ENCODE results near the gene SPATA32. TPM values are rescaled to one million over a fixed set of nuclear protein-coding genes. Genes with fewer than 3 reads are reported as not detected.

SPATA32 gene
- total RNA-seq, 4 donors from 2014 or later: 0.48 TPM; not detected in 3

- H3K4me1 ChIP-seq: peaks cover 0 to 9% (median 7%) of the 10 kb centered on the region in 4 donors
- intact Hi-C loops (cut with DNase I; ENCODE audit: low total_unique reads) (no loop called here), in situ Hi-C loops (cut with MboI; ENCODE audit: low pct_ligation_motif_present in 1 of 4, low pct_unique_long_range_greater_than_20kb in 1 of 4, low sequenced_read_pairs in 3 of 4) (loop anchor here in 1 of 4 donors (10.0 kb wide), 1 partner anchor 113 kb away; no protein-coding TSS in a partner anchor)
- 67 to 90% methylated on average over 3 of the region's 3 CpGs for WGBS, 2 donors (ENCODE audit: low coverage in 1 of 2)
- H3K27ac ChIP-seq: no peak overlapping the region
- TF ChIP-seq POLR2AphosphoS5 (IDR thresholded peaks at IDR 0.05): no peak
- TF ChIP-seq CTCF (IDR thresholded peaks at IDR 0.05): no peak
- no peak for TF ChIP-seq EP300 (IDR thresholded peaks at IDR 0.05; ENCODE audit: low read depth)
- H3K4me3 ChIP-seq: no peak overlapping the region
- no peaks in the 10 kb centered on the region for H3K27me3 ChIP-seq
- peaks cover 0 to 62% (median 32%) of the 10 kb centered on the region in 4 donors for H3K36me3 ChIP-seq
- no peaks in the 10 kb centered on the region for H3K9me3 ChIP-seq
- no peak for DNase-seq
Observed at GRCh38 chr17:45271603-45272002, 9.7 kb upstream of the SPATA32 start.

- H3K4me1 ChIP-seq: peaks cover 0 to 8% (median 7%) of the 10 kb centered on the region in 4 donors
- intact Hi-C loops (cut with DNase I; ENCODE audit: low total_unique reads): no loop called here
- H3K9me3 ChIP-seq: no peaks in the 10 kb centered on the region
- no peaks in the 10 kb centered on the region for H3K27me3 ChIP-seq
- no peak for DNase-seq
- no peak overlapping the region for H3K4me3 ChIP-seq
- 76% methylated on average over 13 of the region's 13 CpGs; no CpG with 5 or more reads in 1 of the 2 donors for WGBS, 2 donors (ENCODE audit: low coverage in 1 of 2)
- TF ChIP-seq CTCF (IDR thresholded peaks at IDR 0.05): peak; percentile 28 to 48 (median 46)
- TF ChIP-seq POLR2AphosphoS5 (IDR thresholded peaks at IDR 0.05): no peak
- in situ Hi-C loops (cut with MboI; ENCODE audit: low pct_ligation_motif_present in 1 of 4, low pct_unique_long_range_greater_than_20kb in 1 of 4, low sequenced_read_pairs in 3 of 4): loop anchor here in 1 of 4 donors (10.0 kb wide), 1 partner anchor 114 kb away; no protein-coding TSS in a partner anchor
- no peak overlapping the region for H3K27ac ChIP-seq
- peaks cover 0 to 62% (median 32%) of the 10 kb centered on the region in 4 donors for H3K36me3 ChIP-seq
Observed at GRCh38 chr17:45270828-45271418, 9.0 kb upstream of the SPATA32 start.

GRCh38 chr17:45269912-45270311 is 8.0 kb upstream of the SPATA32 start:
- intact Hi-C loops (cut with DNase I; ENCODE audit: low total_unique reads) (no loop called here), in situ Hi-C loops (cut with MboI; ENCODE audit: low pct_ligation_motif_present in 1 of 4, low pct_unique_long_range_greater_than_20kb in 1 of 4, low sequenced_read_pairs in 3 of 4) (loop anchor here in 1 of 4 donors (10.0 kb wide), 1 partner anchor 115 kb away; no protein-coding TSS in a partner anchor)
- peaks cover 0 to 68% (median 32%) of the 10 kb centered on the region in 4 donors for H3K36me3 ChIP-seq
- WGBS, 2 donors (ENCODE audit: low coverage in 1 of 2): 89% methylated on average over 7 of the region's 7 CpGs; no CpG with 5 or more reads in 1 of the 2 donors
- no peaks in the 10 kb centered on the region for H3K9me3 ChIP-seq
- no peaks in the 10 kb centered on the region for H3K27me3 ChIP-seq
- peaks cover 0 to 14% (median 10%) of the 10 kb centered on the region in 4 donors for H3K4me1 ChIP-seq
- no peak overlapping the region for H3K4me3 ChIP-seq
- H3K27ac ChIP-seq: no peak overlapping the region
- TF ChIP-seq CTCF (IDR thresholded peaks at IDR 0.05): no peak
- no peak for TF ChIP-seq EP300 (IDR thresholded peaks at IDR 0.05; ENCODE audit: low read depth)
- TF ChIP-seq POLR2AphosphoS5 (IDR thresholded peaks at IDR 0.05): no peak
- no peak for TF ChIP-seq POLR2A (IDR thresholded peaks at IDR 0.05)
- no peak for DNase-seq

GRCh38 chr17:45267436-45268055 is 5.7 kb upstream of the SPATA32 start:
- intact Hi-C loops (cut with DNase I; ENCODE audit: low total_unique reads) (no loop called here), in situ Hi-C loops (cut with MboI; ENCODE audit: low pct_ligation_motif_present in 1 of 4, low pct_unique_long_range_greater_than_20kb in 1 of 4, low sequenced_read_pairs in 3 of 4) (no loop called here)
- 94% methylated on average over 10 of the region's 10 CpGs; no CpG with 5 or more reads in 1 of the 2 donors for WGBS, 2 donors (ENCODE audit: low coverage in 1 of 2)
- no peaks in the 10 kb centered on the region for H3K27me3 ChIP-seq
- no peak for DNase-seq
- no peak for TF ChIP-seq CTCF (IDR thresholded peaks at IDR 0.05)
- no peak for TF ChIP-seq EP300 (IDR thresholded peaks at IDR 0.05; ENCODE audit: low read depth)
- TF ChIP-seq POLR2A (IDR thresholded peaks at IDR 0.05): no peak
- TF ChIP-seq POLR2AphosphoS5 (IDR thresholded peaks at IDR 0.05): no peak
- H3K9me3 ChIP-seq: no peaks in the 10 kb centered on the region
- peaks cover 0 to 53% (median 26%) of the 10 kb centered on the region in 4 donors for H3K36me3 ChIP-seq
- peaks cover 1 to 20% (median 17%) of the 10 kb centered on the region in 4 donors for H3K4me1 ChIP-seq
- H3K4me3 ChIP-seq: no peak overlapping the region
- H3K27ac ChIP-seq: no peak overlapping the region

All from transverse colon (tissue), 4 donors.